GM21576 (cell line): ENCODE measurements around the gene CORO2B.
"Not testable (repeated sequence)": the region's sequence is repeated elsewhere in the genome, so short reads cannot be mapped to it uniquely, and the experiment has no call there.

Experiments
- ATAC-seq: cut with Tn5 transposase; IDR thresholded peaks from one replicate; pipeline ENCODE4 v1.9.1; 2021; ENCODE audit warnings: mild to moderate bottlenecking, moderate library complexity; ENCODE audit not compliant: unreplicated experiment

Gene CORO2B

DNA sequence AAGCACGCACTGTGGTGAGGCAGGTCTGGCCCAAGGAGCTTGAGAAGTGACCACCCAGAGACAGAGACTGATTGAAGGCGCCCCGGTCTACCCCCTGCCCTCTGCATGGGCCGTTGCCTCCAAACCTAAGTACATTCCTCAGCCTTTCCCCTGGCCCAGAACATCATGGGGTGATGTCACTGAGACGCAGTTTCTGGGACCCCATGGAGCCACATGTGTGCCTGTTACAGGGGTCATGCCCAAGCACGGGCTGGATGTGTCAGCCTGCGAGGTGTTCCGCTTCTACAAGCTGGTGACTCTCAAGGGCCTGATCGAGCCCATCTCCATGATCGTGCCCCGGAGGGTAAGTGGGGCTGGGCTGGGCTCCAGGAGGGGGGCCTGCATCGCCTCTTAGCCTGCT is 139.7 kb downstream of the CORO2B start:
- ATAC-seq, result no peak

DNA sequence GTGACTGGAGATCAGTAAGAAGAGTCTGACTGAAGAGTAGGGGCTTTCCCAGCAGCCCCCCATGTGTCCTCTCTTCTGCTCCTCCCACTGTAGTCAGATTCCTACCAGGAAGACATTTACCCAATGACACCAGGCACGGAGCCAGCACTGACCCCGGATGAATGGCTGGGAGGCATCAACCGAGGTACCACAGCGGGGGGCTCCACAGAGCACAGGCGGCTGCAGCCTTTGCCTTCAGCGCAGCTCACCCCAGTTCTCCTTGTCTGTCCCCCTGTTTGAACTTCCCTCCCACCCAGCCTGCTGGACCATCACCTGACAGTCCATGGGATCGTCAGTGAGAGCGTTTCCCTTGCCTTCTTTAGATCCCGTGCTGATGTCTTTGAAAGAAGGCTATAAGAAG is 140.3 kb downstream of the CORO2B start:
- ATAC-seq, result no peak

DNA sequence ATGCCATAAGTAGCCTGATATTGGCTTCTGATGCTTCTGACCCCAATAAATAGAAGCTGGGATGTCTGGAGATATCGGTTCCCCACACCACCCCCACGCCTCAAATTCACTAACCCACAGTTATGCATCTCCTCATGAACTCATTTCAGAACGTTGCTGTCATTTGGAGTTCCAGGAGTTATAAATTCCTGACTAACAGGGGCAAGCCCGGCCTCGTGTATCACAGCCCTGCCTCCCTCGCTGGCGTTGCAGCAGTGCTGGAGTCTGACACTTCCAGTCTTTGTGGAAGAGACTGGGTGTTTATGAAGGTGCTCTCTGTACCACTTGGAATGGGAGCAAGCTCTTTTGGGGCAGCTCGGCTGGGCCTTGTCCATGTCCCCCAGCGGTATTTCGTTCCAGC is 140.9 kb downstream of the CORO2B start:
- ATAC-seq, result no peak

DNA sequence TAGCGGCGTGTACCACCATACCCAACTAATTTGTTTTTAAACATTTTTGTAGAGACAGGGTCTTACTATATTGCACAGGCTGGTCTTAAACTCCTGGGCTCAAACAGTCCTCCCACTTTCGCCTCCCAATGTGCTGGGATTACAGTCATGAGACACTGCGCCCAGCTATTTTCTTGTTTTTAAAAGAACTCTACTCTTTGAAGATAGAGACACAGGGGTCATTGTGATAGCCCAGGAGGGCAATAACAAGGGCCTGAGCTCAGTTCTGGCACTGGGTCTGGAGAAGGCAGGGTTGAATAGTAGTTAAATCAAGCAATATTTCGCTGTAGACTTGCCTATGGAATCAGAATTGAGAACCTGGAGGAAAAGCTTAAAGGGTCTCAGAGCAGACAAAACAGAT is 143.1 kb downstream of the CORO2B start:
- no peak for ATAC-seq

DNA sequence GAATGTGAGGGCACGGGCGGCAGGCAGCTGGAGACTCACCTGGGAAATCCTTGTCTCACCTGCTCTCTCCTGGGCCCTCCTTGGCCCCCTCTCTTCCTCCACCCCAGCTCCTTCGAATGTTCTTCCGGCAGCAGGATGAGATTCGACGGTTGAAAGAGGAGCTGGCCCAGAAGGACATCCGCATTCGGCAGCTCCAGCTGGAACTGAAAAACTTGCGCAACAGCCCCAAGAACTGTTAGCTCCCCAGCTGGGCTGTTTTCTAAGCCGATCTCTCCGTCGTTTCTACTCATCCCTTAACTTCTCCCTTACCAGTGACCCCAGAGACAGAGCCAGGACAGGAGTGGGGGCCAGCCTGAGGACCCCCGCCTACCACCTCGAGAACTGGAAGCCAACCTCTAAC is 146.9 kb downstream of the CORO2B start:
- no peak for ATAC-seq

DNA sequence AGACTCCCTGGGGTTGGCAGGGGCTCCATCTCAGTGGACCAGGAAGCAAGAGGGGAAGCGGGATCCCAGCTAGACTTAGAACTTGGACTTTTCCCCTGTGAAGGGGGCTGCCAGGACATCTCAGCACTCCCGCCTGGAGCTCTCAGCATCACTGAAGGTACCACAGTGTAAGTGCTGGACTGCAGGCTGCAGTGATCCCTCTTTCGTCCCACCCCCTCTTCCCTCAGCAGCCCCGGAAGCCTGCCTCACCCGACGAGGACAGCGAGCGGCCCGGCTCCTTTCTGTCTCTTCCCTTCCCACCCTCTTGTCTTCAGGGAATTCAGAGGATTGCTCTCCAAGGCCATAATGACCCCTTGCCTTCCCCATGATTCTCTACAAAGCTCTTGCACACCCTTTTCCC is 147.5 kb downstream of the CORO2B start:
- no peak for ATAC-seq

DNA sequence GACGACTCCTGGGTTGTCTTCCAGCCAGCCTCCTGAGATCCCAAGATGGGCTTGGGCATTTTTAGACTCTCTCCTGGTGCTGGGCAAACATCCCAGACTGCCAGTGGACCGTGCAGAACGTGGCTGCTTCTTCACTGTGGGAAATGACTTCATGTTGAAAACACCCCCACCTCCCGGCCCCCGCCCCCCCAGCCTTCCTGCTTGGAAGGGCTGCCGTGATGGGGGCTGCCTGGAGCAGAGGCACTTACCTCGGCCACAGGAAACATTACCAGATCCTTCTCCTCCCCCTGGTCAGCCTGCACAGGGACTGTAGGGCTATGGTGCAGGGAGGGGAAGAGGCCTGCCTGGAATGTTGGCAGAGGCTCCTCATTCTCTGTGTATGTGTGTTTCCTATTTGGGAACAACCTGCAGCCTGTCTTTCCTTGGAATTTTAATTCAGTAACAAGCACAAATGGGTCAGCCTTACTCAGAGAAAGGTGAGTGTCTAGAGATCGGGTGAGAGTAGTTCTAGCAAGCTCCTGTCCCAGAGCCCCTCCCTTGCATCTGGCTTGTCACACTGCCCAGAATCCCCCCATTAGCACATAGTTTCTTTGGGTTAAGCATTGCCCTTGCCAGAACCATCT is 151.1 kb downstream of the CORO2B start:
- no peak for ATAC-seq

DNA sequence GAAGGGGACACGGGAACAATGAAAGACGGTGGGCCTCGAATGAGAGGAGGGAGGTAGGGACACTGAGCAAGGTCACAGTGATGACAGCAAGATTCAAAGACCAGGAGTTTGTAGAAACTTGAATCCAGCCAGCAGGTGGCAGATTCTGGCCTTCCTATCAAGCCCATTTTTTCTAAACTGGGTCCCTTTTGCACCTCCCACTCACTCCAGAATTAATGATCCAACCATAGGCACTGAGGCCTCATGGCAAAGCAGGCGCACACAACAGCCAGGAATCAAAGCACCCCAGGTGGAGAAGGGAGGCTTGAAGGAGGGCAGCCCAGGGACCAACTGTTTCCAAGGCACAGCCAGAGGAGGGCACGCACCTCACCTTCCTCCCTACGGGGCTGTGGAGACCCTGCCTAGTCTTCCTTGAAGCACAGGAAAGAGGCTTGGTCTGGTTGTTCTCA is 151.7 kb downstream of the CORO2B start:
- ATAC-seq, result no peak

DNA sequence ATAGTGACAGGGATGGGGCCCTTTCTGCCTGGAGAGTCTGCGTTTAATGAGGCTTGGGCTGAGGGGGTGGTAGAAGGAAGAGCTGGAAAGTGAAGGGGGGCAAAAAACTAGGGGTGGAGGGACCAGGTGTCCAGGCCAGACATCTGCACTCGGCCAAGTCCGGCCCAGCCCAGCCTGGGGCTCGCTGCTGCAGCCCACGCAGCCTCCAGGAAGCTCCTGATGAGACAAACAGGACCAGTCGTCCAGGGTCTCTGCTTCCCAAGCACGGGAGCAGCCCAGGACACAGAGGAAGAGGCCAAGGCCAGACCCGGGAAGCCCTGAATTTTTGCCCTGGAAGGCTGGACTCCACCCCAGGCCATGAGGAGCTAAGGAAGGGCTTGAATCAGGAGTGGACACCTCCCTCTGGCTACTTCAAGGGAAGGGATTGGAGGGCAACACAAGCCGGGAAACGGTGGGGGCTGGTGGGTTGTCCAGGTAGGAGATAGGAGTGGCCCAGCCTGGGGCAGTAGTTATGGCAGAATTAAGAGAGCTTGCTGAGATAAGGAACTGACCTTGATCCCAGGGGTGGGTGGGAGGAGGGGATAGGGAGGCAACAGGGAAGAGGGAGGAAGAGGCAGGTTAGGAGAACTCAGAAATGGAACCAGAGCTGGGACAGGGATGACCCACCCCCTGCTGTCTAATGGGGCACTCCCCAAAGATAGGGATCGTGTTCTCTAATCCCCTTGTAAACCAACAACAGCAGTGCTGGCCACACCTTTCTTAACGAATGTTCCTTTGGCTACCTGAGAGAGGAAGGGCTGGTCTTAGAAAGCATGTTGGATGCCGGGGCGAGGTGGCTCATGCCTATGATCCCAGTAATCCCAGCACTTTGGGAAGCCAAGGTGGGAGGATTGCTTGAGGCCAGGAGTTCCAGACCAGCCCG is 152.4 kb downstream of the CORO2B start:
- no peak for ATAC-seq

DNA sequence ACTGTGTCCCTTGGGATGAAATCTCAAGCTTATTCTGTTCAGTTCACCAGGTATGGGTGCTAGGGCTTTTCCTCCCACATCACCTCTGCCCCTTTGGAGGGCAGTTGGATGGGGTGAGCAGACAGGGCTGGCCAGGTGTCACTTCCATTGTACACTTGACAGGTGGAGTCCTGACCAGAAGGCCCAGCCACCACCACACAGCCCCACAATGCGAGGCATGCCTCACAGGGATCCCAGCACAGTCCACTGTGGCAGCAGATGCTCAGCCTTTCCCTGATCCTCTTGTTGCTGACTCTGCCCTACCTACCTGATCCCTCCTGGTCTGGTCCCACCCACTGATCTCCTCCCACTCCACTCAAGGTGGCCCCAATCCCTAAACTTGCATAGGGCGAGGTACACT is 153.7 kb downstream of the CORO2B start:
- ATAC-seq, result no peak

DNA sequence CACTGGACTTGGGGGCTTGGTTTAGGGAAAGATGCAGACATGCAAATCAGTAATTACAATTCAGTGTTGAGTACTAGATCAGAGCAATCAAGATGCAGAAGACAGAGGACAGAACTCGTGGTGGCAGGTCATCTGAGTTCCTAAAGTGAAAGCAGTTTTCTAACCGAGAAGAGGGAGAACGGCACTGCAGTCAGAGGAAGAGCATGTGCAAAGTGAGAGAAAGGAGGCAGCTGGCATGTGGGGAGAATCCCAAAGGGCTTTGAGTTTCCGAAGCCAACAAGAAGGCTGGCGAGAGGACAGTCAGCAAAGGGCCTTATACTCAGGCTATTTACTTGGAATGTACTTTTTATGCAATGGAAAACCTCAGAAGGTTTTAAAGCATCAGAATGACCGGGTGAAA is 154.9 kb downstream of the CORO2B start:
- ATAC-seq, result no peak

DNA sequence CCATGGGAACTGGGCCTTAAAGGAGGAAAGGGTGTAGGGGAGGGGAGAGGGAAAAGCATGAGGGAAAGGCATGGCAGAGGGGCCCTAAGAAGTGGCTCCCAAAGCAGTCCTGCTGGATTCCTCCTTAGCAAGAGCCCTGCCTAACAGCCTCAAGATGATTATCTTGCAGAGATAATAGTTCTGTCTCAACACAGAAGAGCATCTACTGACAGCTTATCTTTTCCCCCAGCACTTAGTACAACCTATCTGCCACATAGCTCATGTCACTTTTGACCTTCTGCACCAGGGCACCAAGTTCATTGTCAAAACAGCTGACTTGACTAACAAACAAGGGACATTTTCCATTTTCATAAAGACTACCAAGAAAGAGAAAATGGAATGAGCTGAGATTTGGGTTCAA is 155.6 kb downstream of the CORO2B start:
- ATAC-seq, result no peak

DNA sequence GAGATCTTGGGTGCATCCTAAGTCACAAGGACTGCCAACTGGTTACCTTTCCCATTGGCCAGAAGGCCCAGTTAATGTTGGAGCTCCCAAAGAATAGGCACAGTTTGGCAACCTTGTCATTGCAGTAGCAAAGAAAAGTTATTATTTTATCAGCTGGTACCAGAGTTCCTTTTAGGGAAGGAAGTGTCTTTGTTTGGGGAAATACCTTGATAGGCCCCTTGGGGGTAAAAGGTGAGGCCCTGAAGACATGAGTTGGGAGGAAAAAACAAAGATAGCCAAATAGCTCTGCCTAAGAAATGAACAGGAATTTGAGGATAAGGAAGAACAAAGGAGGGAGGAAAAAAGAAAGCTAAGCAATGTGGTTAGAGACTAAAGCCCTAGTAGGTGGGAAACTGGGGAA is 156.1 kb downstream of the CORO2B start:
- ATAC-seq, result no peak

DNA sequence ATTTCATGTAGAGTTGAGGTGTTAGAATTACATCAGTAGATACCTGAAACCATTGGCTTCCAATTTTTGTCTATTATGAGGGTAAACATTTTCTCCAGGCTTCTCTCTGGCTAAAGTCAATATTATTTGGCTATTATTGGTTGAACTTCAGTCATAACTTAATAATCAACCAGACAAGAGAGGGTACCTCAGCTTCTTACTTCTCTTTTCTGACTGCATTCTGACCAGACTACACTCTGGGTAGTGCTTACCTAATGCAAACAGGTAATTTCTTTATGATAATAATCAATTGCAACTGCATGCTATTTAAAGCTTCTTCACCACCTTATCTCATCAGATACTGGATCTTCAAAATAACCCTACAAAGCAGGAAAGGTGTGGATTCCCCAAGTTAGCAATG is 156.8 kb downstream of the CORO2B start:
- ATAC-seq, result no peak

DNA sequence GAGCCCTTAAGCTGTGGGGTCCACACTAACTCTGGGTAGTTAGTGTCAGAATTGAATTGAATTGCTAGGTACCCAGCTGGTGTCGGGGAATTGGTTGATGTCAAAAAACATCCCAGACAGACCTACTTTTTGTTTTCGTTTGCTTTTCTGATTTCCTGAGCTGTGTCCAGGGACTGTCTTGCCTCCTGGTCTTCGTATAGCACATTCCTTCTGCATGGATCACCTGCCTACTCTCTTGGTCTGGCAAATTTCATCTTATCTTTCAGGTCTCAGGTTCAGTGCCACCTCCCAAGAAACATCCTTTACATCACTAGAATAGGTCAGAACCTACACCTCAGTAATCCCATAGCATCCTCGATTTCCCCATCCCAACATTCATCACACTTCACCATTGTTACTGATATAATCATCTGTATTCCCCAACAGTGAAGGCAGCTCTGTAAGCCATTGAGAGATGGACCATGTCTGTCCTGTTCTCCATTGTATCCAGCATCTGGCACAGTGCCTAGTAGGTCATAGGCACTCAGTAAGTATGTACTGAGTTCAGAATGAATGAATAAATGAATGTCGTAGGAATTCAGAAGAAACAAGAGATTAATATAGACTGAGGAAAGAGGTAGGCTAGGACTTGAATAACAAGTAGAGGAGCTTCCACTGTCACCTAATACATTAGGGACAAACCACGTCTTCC is 160.7 kb downstream of the CORO2B start:
- no peak for ATAC-seq

DNA sequence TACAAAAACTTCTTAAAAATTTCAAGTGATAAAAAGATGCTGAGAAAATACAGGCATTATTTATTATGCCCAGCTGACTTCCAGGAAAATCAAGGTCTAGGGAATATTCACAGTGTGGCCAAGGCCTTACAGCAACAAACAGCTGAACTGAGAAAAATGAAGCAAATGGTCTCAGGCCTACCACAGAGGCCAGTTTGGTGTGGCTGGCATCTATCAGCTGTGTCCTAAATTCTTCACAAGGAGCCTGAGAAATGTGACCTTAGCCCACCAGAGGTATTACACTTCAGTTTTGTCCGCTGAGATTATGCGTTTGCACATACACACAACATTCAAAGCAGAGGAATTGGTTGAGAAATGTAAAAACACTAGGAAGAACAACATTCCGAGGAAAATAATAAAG is 164.5 kb downstream of the CORO2B start:
- ATAC-seq, result no peak

DNA sequence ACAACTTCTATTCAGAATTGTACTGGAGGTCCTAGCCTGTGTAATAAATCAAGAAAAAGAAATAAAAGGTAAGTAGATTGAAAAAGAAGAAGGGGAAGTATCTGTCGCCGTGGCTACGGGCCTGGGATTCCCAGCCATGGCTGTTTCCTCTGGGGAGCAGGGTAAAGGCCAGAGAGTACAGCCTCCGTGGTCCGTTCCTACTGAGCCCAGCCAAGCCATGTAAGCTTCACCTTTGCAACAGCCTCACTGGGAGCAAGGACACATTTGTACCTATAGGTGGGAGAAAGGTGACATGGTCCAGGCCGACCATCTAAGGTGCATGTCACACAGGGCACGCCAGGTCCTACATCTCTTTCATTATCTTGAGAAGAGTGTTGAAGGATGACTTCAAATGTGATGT is 170.6 kb downstream of the CORO2B start:
- no peak for ATAC-seq

DNA sequence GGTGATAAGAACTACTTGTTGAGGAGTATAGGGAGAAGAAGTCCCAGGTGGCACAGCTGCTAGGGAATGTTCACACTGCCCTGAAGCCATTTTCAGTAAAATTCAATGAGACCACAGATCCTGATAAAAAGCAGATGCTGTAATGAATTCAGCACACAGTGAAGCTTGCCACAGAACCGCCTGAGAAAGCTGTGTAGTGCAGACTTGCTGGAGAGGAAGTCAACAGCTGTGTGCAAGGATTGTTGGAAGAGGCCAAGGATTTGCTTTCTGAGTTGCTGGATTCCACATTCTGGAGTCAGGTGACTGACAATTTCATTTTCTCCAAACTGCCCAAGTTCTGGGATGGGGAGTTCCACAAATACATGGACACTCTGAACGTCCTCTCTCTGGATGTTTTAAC is 171.0 kb downstream of the CORO2B start:
- no peak for ATAC-seq

DNA sequence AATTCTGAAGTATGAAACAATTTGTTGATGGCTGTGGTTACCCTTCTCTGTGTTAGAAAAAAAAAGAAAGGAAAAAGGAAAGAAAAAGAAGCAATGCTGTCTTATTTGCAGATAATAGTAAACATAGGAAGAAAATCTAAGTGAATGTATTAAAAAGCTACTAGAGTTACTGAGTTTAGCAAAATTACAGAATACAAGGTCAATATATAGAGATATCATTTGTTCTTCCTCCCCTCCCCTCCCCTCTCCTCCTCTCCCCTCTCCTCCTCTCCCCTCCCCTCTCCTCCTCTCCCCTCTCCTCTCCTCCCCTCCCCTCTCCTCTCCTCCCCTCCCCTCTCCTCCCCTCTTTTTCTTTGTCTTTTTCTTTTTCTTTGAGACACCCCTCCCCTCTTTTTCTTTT is 172.8 kb downstream of the CORO2B start:
- no peak for ATAC-seq

DNA sequence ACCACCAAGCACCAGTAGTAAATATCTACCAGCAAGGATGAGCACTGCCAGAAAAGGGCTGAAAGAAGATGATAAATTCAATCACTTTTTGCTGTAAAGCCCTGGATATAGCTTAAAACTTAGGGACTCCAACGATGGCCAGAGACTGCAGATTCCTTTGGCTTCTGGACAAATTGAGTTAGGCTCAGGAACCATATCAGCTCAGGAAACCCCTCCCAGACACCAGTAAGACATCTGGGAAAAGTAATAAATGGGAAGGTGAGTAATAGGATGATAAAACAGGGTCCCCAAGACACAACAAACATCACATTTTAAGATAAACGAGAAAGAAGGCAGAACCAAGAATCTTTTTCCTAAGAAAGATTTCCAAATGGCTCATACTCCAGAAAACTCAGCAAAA is 176.9 kb downstream of the CORO2B start:
- ATAC-seq, result no peak

DNA sequence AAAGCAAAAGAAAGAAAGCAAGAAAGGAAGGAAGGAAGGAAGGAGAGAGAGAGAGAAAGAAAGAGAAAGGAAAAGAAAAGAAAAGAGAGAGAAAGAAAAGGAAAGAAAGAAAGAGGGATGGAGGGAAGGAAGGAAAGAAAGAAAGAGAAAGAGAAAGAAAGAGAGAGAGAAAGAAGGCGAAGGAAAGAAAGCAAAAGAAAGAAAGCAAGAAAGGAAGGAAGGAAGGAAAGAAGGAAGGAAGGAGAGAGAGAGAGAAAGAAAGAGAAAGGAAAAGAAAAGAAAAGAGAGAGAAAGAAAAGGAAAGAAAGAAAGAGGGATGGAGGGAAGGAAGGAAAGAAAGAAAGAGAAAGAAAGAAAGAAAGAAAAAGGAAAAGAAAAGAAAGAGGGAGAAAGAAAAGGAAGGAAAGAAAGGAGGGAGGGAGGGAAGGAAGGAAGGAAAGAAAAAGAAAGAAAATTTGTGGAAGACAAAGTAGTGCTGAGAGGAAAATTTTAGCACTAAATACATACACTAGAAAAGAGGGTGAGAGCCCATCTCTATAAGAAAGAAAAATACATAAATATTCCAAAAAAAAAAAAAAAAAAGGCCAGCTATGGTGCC is 181.3 kb downstream of the CORO2B start:
- ATAC-seq, result not testable (repeated sequence)
